ENCODE results near the gene TBL1XR1. TPM values are rescaled to one million over a fixed set of nuclear protein-coding genes. Genes with fewer than 3 reads are reported as not detected.

The TBL1XR1 gene
- total RNA-seq, 4 donors from 2014 or later, result 66.0 to 79.8 (median 72.4) TPM

GRCh38 chr3:176992978-176993377 is 204.3 kb downstream of the TBL1XR1 start:
- no peaks in the 10 kb centered on the region for H3K36me3 ChIP-seq
- TF ChIP-seq CTCF (IDR thresholded peaks at IDR 0.05) (no peak), POLR2A (IDR thresholded peaks at IDR 0.05) (no peak)

GRCh38 chr3:176992565-176992964 is 204.7 kb downstream of the TBL1XR1 start:
- no peaks in the 10 kb centered on the region for H3K4me1 ChIP-seq
- no peak overlapping the region for H3K4me3 ChIP-seq
- 97 to 98% methylated on average over 11 of the region's 11 CpGs for WGBS, 2 donors
- H3K27me3 ChIP-seq, result no peaks in the 10 kb centered on the region
- intact Hi-C loops (cut with DNase I), result no loop called here
- no peak overlapping the region for H3K27ac ChIP-seq
- no peaks in the 10 kb centered on the region for H3K36me3 ChIP-seq
- DNase-seq, result no peak
- no peak for TF ChIP-seq POLR2A (IDR thresholded peaks at IDR 0.05)
- TF ChIP-seq CTCF (IDR thresholded peaks at IDR 0.05), result no peak
- H3K9me3 ChIP-seq, result no peaks in the 10 kb centered on the region

More at GRCh38 chr3:176992978-176993377, 204.3 kb downstream of the TBL1XR1 start:
- Histone ChIP-seq H3K4me3 (no peak overlapping the region), H3K9me3 (no peaks in the 10 kb centered on the region), H3K27me3 (no peaks in the 10 kb centered on the region), H3K4me1 (no peaks in the 10 kb centered on the region), H3K27ac (no peak overlapping the region)
- intact Hi-C loops (cut with DNase I), result no loop called here
- WGBS, 2 donors, result 78 to 87% methylated on average over 3 of the region's 3 CpGs
- DNase-seq, result no peak

GRCh38 chr3:176988795-176989194 is 208.5 kb downstream of the TBL1XR1 start:
- DNase-seq, result no peak
- no peaks in the 10 kb centered on the region for H3K9me3 ChIP-seq
- H3K4me3 ChIP-seq, result no peak overlapping the region
- 77 to 83% methylated on average over 3 of the region's 3 CpGs for WGBS, 2 donors
- intact Hi-C loops (cut with DNase I), result no loop called here
- no peaks in the 10 kb centered on the region for H3K27me3 ChIP-seq
- H3K36me3 ChIP-seq, result no peaks in the 10 kb centered on the region
- H3K4me1 ChIP-seq, result no peaks in the 10 kb centered on the region
- H3K27ac ChIP-seq, result no peak overlapping the region
- no peak for TF ChIP-seq POLR2A (IDR thresholded peaks at IDR 0.05)
- no peak for TF ChIP-seq CTCF (IDR thresholded peaks at IDR 0.05)

GRCh38 chr3:176987901-176988650 is 209.2 kb downstream of the TBL1XR1 start:
- Histone ChIP-seq H3K27ac (no peak overlapping the region), H3K4me1 (no peaks in the 10 kb centered on the region), H3K27me3 (no peaks in the 10 kb centered on the region), H3K4me3 (no peak overlapping the region), H3K36me3 (no peaks in the 10 kb centered on the region), H3K9me3 (no peaks in the 10 kb centered on the region)
- intact Hi-C loops (cut with DNase I), result no loop called here
- DNase-seq, result no peak
- 58 to 64% methylated on average over 7 to 8 of the region's 8 CpGs for WGBS, 2 donors
- TF ChIP-seq POLR2A (IDR thresholded peaks at IDR 0.05) (no peak), CTCF (IDR thresholded peaks at IDR 0.05) (no peak)

- Histone ChIP-seq H3K9me3 (peaks cover 0 to 9% (median 0%) of the 10 kb centered on the region in 3 donors), H3K27ac (no peak overlapping the region), H3K36me3 (no peaks in the 10 kb centered on the region), H3K4me3 (no peak overlapping the region), H3K27me3 (no peaks in the 10 kb centered on the region), H3K4me1 (no peaks in the 10 kb centered on the region)
- intact Hi-C loops (cut with DNase I), result no loop called here
- no peak for DNase-seq
- 65 to 81% methylated on average over 3 of the region's 3 CpGs for WGBS, 2 donors
- TF ChIP-seq CTCF (IDR thresholded peaks at IDR 0.05) (no peak), POLR2A (IDR thresholded peaks at IDR 0.05) (no peak)
Measured at GRCh38 chr3:176978441-176978840, 218.8 kb downstream of the TBL1XR1 start.
